GM12873 (cell line): Measurements from ENCODE around the gene MED27.

Source experiments
- TF ChIP-seq, protein P1 (sequence below): IDR thresholded peaks from 2 replicates; pipeline ENCODE4 v1.5.1; 2012; ENCODE audit warnings: low read depth, mild to moderate bottlenecking, moderate library complexity, low read length, control low read depth; ENCODE audit not compliant: insufficient read depth; ENCODE audit errors: missing control alignments

Gene MED27

GRCh38 chr9:132062806-132063205 is 16.9 kb downstream of the MED27 start:
- TF ChIP-seq, protein P1, sequence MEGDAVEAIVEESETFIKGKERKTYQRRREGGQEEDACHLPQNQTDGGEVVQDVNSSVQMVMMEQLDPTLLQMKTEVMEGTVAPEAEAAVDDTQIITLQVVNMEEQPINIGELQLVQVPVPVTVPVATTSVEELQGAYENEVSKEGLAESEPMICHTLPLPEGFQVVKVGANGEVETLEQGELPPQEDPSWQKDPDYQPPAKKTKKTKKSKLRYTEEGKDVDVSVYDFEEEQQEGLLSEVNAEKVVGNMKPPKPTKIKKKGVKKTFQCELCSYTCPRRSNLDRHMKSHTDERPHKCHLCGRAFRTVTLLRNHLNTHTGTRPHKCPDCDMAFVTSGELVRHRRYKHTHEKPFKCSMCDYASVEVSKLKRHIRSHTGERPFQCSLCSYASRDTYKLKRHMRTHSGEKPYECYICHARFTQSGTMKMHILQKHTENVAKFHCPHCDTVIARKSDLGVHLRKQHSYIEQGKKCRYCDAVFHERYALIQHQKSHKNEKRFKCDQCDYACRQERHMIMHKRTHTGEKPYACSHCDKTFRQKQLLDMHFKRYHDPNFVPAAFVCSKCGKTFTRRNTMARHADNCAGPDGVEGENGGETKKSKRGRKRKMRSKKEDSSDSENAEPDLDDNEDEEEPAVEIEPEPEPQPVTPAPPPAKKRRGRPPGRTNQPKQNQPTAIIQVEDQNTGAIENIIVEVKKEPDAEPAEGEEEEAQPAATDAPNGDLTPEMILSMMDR = no peak

DNA sequence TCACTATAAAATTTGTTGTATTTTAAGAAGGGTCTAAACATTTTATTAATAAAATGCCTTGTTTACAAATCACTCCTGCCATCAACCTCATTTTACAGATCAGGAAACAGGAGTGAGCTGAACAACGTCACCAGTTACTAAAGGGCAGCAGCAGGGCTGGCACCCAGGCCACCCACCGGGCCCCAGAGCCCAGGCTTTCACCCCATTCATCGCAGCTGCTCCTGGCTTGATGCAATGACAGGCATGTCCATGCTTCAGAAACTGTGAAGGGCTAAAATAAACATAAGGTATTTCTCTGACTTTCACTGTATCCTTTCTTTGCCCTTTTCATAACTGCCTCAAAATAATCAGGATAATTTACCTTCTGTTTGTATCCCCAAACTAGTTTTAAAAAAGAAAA is 18.1 kb downstream of the MED27 start:
- TF ChIP-seq, protein P1 = no peak

GRCh38 chr9:132059361-132059760 is 20.3 kb downstream of the MED27 start:
- TF ChIP-seq, protein P1 = no peak

GRCh38 chr9:132056717-132057560 is 22.7 kb downstream of the MED27 start:
- TF ChIP-seq, protein P1 = no peak

- TF ChIP-seq, protein P1 = no peak
Observed at GRCh38 chr9:132055756-132056155, 23.9 kb downstream of the MED27 start.

DNA sequence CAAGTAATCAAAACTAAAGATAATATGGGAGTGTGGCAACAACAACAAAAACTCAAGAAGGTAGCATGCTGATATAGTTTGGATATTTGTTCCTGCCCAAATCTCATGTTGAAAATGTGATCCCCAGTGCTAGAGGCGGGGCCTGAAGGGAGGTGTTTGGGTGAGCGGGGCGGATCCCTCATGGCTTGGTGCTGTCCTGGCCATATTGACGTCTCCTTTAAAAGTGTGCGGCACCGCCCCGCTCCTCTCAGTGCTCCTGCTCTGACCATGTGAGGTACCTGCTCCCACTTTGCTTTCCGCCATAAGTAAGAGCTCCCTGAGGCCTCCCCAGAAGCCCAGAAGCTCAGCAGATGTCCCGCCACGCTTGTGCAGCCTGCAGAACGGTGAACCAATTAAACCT is 25.6 kb downstream of the MED27 start:
- TF ChIP-seq, protein P1 = no peak

GRCh38 chr9:132049900-132050299 is 29.8 kb downstream of the MED27 start:
- TF ChIP-seq, protein P1 = no peak
